DMS153 treated with DMSO at 0.1 percent for 48 hours (cell line): Measurements from ENCODE around the gene DNAH8.
A peak's percentile ranks its signal among the peaks of the same experiment; 100 is the strongest.
"Not testable (repeated sequence)": the region's sequence is repeated elsewhere in the genome, so short reads cannot be mapped to it uniquely, and the experiment has no call there.

Experiments
- DNase-seq: peaks from one replicate; lab custom pipeline; 2025; ENCODE audit not compliant: unreplicated experiment; lab: John Stamatoyannopoulos, UW

The DNAH8 gene

DNA sequence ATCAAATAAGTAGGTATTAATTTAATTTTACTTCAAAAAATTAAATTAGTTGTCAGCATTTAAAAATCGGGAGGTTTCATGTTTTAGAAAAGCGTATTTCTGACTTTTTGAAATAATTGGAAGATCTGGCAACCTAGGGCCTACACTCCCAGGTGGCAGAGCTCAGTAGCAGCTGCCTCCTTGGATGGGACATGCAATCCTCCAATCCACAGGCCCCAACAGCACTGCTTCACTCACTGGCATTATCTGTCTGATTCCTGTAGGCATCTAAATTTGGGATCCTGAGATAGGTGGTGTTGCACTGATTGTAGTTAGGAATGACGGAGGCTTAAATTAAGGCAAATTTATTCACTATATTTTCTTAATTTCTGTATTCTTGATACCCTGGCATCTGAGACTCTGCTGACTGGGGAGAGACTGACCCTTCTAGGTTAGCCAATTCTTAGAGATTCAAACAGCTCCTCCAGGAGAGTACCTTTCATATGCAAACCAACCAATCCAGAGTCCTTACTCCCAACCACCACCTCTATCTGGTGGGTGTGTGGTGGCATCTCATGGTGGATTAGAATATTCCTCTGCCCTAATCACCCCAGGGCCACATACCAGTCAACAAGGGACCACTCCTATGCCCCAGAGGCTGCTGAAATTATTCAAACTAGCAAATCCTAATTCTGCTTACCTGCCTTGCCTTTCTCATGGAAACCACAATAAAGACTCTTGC is 186.9 kb downstream of the DNAH8 start:
- DNase-seq: no peak

DNA sequence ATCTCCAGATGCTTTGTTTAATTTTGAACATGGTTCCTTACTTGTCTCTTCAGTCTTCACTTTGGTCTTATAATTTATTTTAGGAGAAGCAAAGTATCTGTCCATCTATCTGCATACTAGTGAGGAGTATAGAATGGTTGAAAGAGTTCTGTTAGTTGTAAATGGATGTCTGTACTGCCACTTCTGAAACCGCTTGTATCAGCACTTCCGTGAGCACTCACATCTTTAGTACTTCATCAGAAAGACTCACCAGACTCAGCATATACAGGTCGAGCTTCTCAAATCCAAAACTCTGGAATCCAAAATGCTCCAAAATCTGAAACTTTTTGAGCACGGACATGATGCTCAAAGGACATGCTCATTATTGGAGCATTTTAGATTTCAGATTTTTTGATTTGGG is 191.5 kb downstream of the DNAH8 start:
- DNase-seq: no peak

DNA sequence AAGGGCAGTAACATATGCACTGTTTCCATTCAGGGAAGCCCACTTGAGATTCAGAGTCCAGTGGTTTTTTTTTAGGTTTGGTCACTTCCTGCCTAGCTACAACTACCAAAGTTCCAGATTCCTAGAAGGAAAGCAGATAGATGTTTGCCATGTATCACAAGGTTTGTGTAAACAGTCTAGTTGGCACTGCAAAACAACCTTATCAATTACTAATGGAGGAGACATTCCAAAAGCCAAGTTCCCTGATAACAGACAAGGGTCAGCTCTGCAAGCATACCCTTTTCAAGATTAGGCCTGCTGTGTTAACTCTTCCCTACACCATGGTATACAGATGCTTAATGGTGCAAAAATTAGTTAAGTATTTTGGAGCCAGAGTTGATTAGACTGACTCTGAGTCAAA is 192.2 kb downstream of the DNAH8 start:
- DNase-seq: no peak

DNA sequence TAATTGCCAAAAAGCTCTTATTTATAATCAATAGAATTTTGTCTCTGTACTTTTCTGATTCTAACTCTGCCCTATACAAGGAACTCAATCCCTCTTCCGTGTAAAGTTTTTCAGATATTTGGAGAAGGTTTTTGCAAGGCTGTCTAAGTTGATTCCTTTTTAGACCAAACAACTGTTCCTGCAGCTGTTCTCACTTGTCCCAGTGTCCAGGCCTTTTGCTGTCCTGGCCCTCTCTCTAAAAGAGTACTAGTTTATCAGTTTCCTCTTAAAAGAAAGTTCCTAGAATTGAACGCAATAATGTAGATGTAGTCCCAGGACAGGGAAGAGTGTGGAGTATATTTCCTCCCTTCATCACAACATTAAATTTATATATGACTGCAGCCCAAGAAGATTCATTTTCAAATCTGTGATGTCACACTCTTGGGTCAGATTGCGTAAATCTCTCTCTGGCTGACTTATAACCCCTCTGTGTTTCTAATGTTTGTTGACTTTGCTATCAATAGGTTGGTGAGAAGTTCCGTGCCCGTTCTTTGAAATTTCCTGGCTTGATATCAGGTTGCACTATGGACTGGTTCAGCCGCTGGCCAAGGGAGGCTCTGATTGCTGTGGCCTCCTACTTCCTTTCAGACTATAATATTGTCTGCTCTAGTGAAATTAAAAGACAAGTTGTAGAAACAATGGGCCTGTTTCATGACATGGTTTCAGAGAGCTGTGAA is 194.1 kb downstream of the DNAH8 start:
- peak; percentile 59 for DNase-seq

DNA sequence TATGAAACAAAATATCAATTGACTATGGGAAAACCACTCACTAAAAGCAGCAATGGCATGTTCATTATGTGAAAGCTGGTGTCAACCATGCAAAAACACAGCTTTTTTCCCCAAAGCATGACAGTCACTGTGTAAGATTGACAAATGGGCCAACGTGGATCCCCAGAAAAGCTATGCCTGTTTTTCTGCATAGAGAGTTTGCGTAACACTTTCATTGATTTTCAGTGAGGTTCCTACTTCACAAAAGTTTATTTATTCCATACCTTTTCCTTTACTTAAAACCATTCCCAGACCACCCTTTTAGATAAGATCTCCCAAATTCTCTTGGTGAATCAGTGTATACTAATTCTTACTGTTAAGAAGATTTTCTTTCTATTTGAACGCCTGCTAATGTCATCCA is 195.1 kb downstream of the DNAH8 start:
- DNase-seq: no peak

DNA sequence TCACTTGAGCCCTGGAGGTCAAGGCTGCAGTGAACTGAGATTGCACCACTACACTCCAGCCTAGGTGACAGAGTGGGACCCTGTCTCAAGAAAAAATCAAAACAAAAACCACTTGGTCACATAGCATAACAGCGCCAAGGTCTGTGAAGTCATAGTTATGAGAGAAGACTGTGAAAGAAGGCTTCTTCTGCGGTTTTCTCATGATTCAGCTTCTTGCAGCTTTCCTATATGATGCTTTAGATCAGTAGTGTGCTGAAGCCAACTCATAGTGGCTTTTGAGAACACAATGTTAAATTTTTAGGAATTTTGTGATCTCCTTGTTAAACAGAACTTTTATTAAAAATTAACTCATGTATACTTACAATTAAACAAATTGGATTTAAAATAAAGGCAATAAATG is 197.3 kb downstream of the DNAH8 start:
- DNase-seq: no peak

DNA sequence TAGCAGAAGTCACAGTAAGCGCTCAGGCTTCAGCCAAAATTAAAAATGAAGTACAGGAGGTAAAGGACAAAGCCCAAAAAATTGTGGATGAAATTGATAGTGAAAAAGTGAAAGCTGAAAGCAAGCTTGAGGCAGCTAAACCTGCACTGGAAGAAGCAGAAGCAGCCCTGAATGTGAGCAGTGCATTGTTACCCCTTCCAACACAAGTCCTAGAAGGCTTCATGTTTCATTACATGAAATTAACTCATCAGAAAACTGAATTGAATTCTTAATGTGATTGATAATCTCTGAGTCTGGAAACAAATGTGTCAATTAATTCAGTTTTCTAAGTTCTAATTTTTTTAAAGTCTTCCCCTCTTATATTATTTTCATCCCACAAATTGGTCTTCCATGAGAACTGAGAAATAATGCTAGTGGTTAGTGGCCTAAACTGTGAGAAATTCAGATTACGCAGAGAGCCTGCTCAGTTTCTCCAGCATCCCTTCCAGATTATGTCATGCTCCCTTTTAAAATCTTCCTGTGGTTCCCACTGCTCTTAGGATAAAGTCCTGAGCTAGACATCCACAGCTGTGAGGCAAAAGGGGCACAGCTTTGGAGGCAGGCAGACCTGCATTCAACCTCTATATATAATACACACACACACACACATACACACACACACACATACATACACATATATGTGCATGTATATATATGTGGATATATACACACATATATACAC is 200.3 kb downstream of the DNAH8 start:
- DNase-seq: no peak

DNA sequence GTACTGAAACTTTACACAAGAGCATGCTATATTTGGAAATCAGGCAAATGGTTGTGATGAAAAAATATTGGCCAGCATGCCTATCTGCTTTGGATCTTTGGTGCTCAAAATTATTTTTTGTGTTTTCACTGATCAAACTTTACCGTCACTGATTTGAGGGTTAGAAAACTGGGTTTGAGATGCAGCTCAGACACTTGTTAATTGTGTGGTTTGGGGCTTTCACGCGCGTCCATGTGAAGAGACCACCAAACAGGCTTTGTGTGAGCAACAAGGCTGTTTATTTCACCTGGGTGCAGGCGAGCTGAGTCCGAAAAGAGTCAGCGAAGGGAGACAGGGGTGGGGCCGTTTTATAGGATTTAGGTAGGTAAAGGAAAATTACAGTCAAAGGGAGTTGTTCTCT is 206.4 kb downstream of the DNAH8 start:
- not testable (repeated sequence) for DNase-seq

DNA sequence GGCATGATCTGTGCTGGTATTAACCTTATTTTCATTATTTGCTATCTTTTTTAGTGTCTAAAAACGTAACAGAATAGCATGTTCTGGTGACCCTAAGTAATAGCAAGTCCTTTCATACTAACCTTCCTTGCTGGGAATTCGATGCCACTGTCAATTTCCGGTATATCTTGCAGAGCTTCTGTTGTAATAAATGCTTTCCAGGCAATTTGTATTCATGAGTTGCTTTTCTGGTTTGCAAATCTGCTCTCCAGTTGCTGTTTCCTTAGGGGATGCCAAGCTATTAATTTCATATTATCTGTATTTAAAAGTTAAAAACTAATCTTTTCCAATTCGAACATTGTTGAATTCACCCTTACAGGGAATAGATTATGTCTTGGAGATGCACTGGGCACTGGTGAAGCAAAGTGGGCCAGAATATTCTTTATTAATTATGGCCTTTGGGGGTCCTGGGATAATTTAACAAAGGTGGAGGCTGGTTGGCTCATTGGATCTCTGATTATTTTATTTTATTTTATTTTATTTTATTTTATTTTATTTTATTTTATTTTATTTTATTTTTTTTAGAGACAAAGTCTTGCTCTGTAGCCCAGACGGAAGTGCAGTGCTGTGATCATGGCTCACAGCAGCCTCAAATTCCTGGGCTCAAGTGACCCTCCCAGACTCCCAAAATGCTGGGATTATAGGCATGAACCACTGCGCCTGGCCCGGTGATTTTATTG is 209.8 kb downstream of the DNAH8 start:
- DNase-seq: no peak

DNA sequence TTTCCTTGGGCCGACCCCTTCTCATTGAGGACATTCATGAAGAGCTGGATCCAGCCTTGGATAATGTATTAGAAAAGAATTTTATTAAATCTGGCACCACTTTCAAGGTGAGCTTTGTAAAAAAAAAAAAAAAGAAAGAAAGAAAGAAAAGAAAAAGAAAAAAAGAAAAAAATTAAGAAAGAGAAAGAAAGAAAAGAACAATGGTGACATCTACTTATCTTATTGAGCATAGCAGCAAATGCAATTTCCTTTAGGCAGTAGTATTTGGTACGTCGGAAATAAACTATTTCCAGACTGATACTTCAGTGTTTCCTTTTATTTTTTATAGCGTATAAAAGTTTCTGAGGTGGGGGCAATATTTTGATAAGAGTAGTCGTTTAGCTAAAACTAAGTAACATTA is 214.4 kb downstream of the DNAH8 start:
- no peak for DNase-seq

DNA sequence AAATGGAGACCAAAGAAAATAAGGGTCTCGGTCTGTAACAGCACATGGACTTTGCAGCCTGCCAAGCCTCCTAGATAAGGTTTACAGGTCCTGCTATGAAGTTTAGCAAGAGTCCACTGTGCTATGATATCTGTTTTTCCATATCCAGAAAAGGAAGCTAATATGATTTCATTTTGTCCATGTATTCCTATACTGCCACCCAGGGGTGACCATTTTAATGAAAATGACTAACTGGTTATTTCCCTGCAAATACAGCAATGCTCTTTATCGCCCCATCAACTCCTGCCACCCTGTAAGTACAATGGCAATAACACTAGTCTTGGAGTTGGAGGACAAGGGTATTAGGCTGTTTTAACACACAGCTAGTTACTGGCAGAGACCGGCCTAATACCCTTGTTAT is 218.3 kb downstream of the DNAH8 start:
- DNase-seq: peak; percentile 14

DNA sequence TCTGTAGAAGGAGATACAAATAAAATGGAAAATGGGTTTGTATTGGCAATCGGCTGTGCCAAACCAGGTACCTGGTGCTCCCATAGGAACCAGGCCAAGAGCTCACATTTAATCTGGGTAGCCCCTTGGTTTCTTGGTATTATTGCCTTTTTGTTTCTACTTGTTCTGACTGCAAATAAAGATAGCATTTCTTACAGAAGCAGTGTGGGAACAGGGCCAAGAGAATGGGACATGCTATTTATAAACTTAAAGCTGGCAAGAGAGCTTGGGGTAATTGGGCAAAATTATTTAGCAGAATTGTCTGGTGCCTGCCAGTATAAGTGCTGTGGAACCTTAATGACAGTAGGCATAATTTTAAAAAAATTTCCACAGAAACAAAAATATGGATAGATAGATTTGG is 219.9 kb downstream of the DNAH8 start:
- DNase-seq: no peak

DNA sequence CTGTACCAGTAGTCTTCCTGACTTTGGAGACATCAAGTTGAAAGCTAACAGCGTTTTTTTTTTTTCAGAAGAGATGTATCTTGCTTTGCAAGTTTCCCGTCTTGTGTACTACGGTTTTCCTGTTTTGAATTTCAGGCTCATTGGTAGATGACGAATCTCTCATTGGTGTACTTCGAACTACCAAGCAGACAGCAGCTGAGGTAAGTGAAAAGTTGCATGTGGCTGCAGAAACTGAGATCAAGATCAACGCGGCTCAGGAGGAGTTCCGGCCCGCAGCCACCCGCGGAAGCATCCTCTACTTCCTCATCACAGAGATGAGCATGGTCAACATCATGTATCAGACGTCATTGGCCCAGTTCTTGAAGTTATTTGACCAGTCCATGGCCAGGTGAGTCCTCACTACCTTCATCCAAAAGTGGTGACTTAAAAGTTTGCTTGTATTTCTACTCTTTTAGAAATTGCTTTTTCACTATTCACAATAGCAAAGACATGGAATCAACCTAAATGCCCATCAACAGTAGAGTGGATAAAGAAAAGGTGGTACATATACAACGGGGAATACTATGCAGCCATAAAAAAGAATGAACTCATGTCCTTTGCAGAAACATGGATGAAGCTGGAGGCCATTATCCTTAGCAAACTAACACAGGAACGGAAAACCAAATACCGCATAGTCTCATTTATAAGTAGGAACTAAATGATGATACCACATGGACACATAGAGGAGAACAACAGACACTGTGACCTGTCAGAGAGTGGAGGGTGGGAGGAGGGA is 222.9 kb downstream of the DNAH8 start:
- no peak for DNase-seq

DNA sequence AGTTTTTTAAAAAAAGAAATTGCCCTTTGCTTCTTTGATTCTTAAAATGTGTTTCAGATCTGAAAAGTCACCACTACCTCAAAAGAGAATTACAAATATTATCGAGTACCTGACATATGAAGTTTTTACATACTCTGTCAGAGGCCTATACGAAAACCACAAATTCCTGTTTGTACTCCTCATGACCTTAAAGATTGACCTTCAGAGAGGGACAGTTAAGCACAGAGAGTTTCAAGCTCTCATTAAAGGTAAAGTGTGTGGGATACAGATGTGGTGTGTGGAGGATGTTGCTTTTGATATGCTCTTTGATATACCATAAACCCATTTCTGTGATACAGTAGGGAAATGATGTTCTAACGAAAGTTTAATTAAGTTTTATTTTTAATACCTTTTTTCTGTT is 223.6 kb downstream of the DNAH8 start:
- no peak for DNase-seq

DNA sequence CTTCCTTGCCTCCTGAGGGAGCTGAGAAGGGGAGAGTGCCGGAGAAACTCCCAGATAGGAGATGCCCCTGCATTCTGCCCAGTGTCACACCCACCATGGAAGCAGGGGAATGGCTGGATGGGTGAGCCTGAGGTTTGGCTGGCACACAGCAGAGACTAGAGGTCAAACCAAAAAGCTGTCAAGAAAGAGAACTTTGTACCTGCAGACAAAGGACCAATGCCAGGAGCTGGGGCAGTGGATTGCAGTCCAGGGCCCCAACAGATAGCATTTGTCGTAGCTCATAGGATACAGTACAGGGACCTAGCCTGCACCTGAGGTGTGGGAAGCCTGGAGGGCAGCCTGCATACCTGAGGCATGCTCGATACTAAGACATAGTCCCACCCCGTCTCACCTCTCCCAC is 227.3 kb downstream of the DNAH8 start:
- DNase-seq: no peak

DNA sequence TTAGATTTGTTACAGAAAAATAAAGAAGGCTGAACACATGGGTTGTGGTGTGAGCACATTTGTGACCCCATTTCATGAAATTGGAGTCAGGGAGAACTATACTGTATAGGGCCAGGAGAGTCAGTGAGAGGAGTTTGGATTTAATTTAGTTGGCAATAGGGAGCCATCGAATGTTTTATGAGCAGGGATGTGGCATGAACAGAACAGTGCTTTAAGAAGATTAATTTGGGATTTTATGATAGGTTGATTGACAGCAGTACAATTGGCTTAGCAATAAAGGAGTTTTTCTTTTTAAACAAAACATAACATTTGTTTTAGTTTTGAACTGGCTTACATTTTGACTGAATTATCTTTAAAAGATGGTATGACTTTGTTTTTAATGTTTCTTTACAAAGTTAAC is 227.9 kb downstream of the DNAH8 start:
- no peak for DNase-seq

DNA sequence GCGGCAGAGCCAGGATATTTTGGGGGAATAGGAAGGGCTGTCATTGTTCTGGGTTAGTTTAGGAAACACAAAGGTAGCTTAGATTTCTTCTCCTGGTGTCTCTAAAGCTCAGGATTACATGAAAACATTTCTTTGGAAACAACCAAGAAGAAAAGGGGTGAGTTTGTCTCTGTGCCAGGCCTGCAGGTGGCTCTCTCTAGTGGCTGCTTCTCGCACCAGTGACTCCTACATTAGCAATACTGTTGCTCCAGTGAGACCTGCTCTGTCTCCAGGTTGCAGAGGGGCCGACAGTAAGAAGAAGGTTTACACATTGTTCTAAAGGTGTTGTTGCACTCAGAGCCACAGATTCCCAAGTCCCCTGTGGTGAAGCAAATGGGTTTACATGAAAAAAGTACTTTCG is 228.9 kb downstream of the DNAH8 start:
- no peak for DNase-seq

DNA sequence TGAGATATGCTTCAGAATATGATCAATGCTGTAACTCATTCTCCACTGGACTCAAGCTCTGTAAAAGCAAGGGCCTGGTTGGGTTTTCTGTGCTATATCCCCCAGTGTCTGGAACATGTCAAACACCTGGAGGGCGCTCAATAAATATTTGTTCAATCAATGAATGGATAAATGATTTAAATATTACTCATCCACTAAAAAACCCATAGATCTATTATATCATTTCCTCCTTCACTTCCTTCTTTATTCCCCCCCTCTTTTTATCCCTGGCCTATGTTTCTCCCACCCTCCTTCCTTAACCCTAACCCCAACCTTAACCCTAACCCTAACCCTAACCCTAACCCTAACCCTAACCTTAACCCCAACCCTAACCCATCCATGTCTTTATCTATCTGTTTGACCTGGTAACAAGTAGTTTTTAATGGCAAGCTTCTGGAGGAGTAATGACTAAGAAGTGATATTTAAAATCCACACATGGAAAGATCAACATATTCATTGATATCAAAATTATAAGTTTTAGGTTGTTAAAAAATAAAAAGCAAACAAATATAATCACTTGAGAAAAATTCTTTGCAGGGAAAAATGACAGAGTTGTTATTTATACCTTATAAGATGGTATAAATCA is 229.7 kb downstream of the DNAH8 start:
- DNase-seq: no peak

DNA sequence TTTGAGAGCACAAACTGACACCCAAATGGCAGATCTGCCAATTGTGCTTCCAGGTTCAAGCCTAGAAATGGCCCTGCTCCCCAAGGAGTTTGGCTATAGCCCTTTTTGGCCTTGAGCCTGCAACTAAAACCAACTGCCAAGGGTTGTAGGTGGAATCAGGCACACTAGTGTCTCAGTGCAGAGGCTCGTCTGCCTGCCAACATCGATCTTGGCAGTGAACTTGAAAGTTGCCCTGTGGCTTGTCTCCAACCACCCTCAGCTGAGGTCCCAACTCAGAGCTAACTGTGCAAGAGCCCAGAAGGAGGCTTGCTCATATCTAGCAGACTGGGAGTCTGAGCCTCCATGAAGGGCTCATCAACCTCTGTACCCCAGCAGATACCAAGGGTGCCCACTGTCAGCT is 240.8 kb downstream of the DNAH8 start:
- no peak for DNase-seq

DNA sequence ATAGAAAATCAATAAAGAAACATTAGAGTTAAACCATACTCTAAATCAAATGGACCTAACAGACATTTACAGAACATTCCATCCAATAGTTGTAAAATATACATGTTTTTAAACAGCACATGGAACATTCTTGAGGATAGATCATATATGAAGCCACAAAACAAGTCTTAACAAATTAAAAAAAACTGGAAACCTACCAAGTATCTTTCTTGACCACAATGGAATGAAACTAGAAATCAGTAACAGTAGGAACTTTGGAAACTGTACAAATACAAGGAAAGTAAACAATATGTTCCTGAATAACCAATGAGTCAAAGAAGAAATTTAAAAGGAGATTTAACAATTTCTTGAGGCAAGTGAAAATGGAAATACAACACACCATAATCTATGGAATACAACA is 242.3 kb downstream of the DNAH8 start:
- DNase-seq: no peak
